Kidney (tissue), 14 donors: Measurements from ENCODE around the gene TMPRSS11A. TPM values are rescaled to one million over a fixed set of nuclear protein-coding genes. Genes with fewer than 3 reads are reported as not detected.

ENCODE experiments used
- DNase-seq, 5 donors: peaks; one replicate each; pipeline ENCODE4 v3.0.0-alpha.2; 2013 to 2020
- FAIRE-seq: peaks from 2 replicates; lab custom pipeline; 2012; peaks lifted over from hg19 to GRCh38; lab: Jason Lieb, UNC
- H3K27ac ChIP-seq, 2 donors: one replicate each; pipeline ENCODE4 v1.7.0; 2013; ENCODE audit warnings: low read depth in 2 of 2, low read length in 2 of 2, inconsistent platforms in 1 of 2
- H3K27me3 ChIP-seq: one replicate; pipeline ENCODE4 v1.7.1; 2013; ENCODE audit warnings: low read length, inconsistent platforms; ENCODE audit not compliant: control insufficient read depth, insufficient read depth
- H3K36me3 ChIP-seq, 3 donors: one replicate each; pipeline versions ENCODE4 v1.7.0 to v1.7.1; 2013; ENCODE audit warnings: low read length in 3 of 3, control low read depth in 1 of 3, inconsistent platforms in 1 of 3; ENCODE audit not compliant: insufficient read depth in 3 of 3, control insufficient read depth in 2 of 3
- H3K4me1 ChIP-seq, 3 donors: one replicate each; pipeline versions ENCODE4 v1.7.0 to v1.7.1; 2013; ENCODE audit warnings: low read length in 3 of 3, inconsistent platforms in 1 of 3, low read depth in 1 of 3; ENCODE audit not compliant: control insufficient read depth in 2 of 3, insufficient read depth in 2 of 3
- H3K4me3 ChIP-seq, 3 donors: one replicate each; pipeline versions ENCODE4 v1.7.0 to v1.8.1; 2013; ENCODE audit warnings: low read length in 3 of 3, control low read depth in 1 of 3, inconsistent platforms in 1 of 3
- H3K9ac ChIP-seq, 3 donors: one replicate each; pipeline versions ENCODE4 v1.7.0 to v1.7.1; 2013; ENCODE audit warnings: low read length in 3 of 3, control low read depth in 1 of 3, inconsistent platforms in 1 of 3
- H3K9me3 ChIP-seq, 3 donors: one replicate each; pipeline versions ENCODE4 v1.7.0 to v1.7.1; 2013; ENCODE audit warnings: low read length in 3 of 3, control low read depth in 1 of 3, inconsistent platforms in 1 of 3; ENCODE audit not compliant: control insufficient read depth in 2 of 3, insufficient read depth in 1 of 3
- intact Hi-C: fragments of 100-400 bp; cut with DNase I; formaldehyde crosslinking; loops from one replicate; pipeline ENCODE4 v1.11.1; 2022
- polyA plus RNA-seq: library from polyadenylated mRNA; stranded (reverse); fragments of 350-450 nt; fragmentation: Illumina TruSeq; extraction: RNeasy Lipid Tissue Mini Kit (QIAGEN cat#74804); gene quantifications from one replicate; pipeline ENCODE4 v1.2.3, GENCODE V29; 2014; ENCODE audit warnings: low read depth, low replicate concordance; ENCODE audit not compliant: insufficient read depth
- total RNA-seq: library from RNA; stranded (reverse); fragmentation: NEBNext Ultra II Directional; extraction: Animal tissue kit (Norgen Biotek cat#: 25700); gene quantifications from one replicate; pipeline ENCODE4 v1.2.1, GENCODE V29; 2021
- TF ChIP-seq, protein P1 (sequence below): IDR thresholded peaks from 3 replicates; pipeline ENCODE4 v1.5.1; 2012; ENCODE audit warnings: mild to moderate bottlenecking, moderate library complexity, borderline replicate concordance; ENCODE audit not compliant: insufficient read depth; ENCODE audit errors: extremely low read depth
- donor health status: control.
- donor health status: control.
- donor health status: control.
- donor health status: control.
- donor health status: control.
- donor health status: DM: yes; HTN: yes; CAD: no.
- donor health status: Normal renal cell carcinoma (clear cell type).

TMPRSS11A gene
- total and polyA plus RNA-seq, 2 donors from 2014 or later = not detected

DNA sequence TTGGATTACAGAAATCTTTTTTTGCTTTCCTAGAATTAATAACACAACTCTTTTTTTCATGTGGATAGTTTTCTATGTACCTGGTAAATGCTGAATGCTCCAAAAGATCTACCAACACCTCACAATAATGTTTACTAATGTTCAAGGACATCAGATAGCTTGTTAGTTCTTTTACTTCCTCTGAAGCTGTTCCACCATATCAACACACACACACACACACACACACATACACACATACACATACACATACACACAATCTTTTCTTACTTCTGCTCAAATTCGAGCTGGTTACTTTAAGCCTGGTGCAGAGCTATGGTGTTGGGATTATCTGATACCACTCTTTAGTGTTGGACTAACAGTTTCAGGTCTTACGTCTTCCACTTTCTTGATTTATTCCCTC, 51.2 kb downstream of the TMPRSS11A start:
- no peaks in the 10 kb centered on the region for H3K4me1 ChIP-seq
- DNase-seq (no peak), FAIRE-seq (no peak)
- no peaks in the 10 kb centered on the region for H3K9me3 ChIP-seq
- TF ChIP-seq, protein P1, sequence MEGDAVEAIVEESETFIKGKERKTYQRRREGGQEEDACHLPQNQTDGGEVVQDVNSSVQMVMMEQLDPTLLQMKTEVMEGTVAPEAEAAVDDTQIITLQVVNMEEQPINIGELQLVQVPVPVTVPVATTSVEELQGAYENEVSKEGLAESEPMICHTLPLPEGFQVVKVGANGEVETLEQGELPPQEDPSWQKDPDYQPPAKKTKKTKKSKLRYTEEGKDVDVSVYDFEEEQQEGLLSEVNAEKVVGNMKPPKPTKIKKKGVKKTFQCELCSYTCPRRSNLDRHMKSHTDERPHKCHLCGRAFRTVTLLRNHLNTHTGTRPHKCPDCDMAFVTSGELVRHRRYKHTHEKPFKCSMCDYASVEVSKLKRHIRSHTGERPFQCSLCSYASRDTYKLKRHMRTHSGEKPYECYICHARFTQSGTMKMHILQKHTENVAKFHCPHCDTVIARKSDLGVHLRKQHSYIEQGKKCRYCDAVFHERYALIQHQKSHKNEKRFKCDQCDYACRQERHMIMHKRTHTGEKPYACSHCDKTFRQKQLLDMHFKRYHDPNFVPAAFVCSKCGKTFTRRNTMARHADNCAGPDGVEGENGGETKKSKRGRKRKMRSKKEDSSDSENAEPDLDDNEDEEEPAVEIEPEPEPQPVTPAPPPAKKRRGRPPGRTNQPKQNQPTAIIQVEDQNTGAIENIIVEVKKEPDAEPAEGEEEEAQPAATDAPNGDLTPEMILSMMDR = no peak
- no peak overlapping the region for H3K27ac ChIP-seq
- no peaks in the 10 kb centered on the region for H3K36me3 ChIP-seq
- H3K9ac ChIP-seq = no peak overlapping the region
- H3K4me3 ChIP-seq = no peak overlapping the region
- H3K27me3 ChIP-seq = no peaks in the 10 kb centered on the region
- intact Hi-C loops = no loop called here

DNA sequence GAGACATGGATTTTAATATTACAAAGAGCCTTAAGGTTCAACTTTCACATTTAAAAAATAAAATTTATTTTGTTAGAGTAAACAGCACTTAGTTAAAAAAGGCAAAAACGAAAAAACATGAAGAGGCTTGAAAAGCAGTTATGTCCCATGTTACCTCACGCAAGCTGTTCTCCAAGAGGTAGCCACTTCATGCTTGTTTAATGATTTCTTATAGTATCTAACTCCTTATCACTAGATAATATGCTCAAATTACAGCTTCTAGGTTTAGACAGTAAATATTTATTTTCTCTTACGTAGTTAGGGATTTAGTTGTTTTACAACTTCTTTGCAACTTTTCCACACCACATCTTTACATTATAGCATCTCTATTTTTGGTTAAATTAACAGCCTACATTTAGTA, 51.7 kb downstream of the TMPRSS11A start:
- TF ChIP-seq, protein P1 = no peak
- Histone ChIP-seq H3K9ac (no peak overlapping the region), H3K4me3 (no peak overlapping the region), H3K27ac (no peak overlapping the region), H3K36me3 (no peaks in the 10 kb centered on the region), H3K27me3 (no peaks in the 10 kb centered on the region), H3K4me1 (no peaks in the 10 kb centered on the region), H3K9me3 (no peaks in the 10 kb centered on the region)
- no peak for FAIRE-seq
- intact Hi-C loops = no loop called here
- DNase-seq = no peak

DNA sequence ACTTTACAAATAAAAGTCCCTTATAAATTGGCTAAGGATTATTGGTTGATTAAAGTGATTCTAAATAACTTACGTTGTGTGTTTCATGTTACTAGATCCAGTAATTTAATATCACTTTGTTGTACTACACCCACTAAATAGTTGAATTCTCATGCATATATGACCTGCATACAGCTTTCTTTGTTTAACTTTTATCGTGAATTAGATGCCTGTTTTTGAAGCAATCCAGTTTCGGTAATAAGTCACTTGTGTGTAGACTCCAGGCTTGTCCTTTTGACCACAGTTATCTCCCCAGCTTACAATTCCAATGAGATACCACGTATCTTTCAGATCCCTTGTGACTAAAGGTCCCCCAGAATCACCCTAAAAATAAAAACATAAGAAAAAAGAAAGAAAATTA, 52.2 kb downstream of the TMPRSS11A start:
- Histone ChIP-seq H3K9me3 (peaks cover 0 to under 1% (median 0%) of the 10 kb centered on the region in 3 donors), H3K9ac (no peak overlapping the region), H3K4me1 (no peaks in the 10 kb centered on the region), H3K4me3 (no peak overlapping the region), H3K27ac (no peak overlapping the region), H3K36me3 (no peaks in the 10 kb centered on the region), H3K27me3 (no peaks in the 10 kb centered on the region)
- DNase-seq = no peak
- TF ChIP-seq, protein P1 = no peak
- FAIRE-seq = no peak
- intact Hi-C loops = no loop called here

DNA sequence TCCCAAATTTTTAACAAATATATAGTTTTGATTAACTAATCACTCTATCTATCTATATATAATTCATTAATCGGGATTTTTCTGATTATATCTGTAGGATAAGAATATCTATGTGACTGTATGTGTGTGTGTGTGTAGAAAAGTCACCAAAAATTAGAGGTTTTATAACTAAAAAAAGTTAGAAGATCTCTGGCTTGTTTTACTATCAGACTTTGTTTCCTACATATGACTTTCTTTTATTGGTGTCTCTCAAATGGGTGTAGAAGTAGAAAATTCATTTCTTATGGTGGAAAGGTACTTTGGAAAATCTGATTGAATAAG, 52.7 kb downstream of the TMPRSS11A start:
- DNase-seq = no peak
- H3K9ac ChIP-seq = no peak overlapping the region
- H3K4me3 ChIP-seq = no peak overlapping the region
- H3K27me3 ChIP-seq = no peaks in the 10 kb centered on the region
- TF ChIP-seq, protein P1 = no peak
- H3K36me3 ChIP-seq = no peaks in the 10 kb centered on the region
- no peak overlapping the region for H3K27ac ChIP-seq
- intact Hi-C loops = no loop called here
- FAIRE-seq = no peak
- peaks cover 0 to 4% (median 0%) of the 10 kb centered on the region in 3 donors for H3K9me3 ChIP-seq
- no peaks in the 10 kb centered on the region for H3K4me1 ChIP-seq
